Measurements from ENCODE around the gene ST3GAL4. TPM values are rescaled to one million over a fixed set of nuclear protein-coding genes. Genes with fewer than 3 reads are reported as not detected.

The ST3GAL4 gene
- total RNA-seq, 1 experiment from 2014 or later = 13.6 TPM

DNA sequence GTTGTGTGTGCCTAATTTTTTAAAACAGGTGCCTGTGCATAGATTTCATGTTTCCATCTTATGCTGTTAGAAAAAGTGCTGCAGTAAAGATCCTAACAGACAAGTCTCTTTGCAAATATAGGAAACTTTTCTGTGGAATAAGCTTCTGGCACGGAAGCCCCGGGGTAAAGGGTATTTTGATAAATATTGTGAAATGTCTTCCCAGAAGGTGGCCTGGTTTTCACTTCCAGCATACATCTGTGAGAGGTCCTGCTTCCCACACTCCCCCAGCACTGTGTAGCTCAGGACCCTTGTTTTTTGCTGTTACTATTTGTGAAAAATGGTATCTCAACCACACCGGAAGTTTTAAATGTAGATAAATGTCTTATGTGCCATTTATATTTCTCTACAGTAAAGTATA lies 14.5 kb downstream of the ST3GAL4 start:
- Histone ChIP-seq H4K20me1 (ENCODE audit: control insufficient read depth, insufficient read depth, insufficient read length) (no peaks in the 10 kb centered on the region), H3K56ac (ENCODE audit: insufficient read length, low read depth, low read length) (no peak overlapping the region), H4K5ac (ENCODE audit: insufficient read length, low read depth, low read length) (no peak overlapping the region), H3K23me2 (ENCODE audit: insufficient read length, low read depth, low read length, poor library complexity, severe bottlenecking) (no peaks in the 10 kb centered on the region), H3K9me3 (ENCODE audit: control insufficient read depth, low read depth, low read length) (no peaks in the 10 kb centered on the region), H3T11ph (ENCODE audit: low read length) (no peak overlapping the region), H4K8ac (replicated peaks; ENCODE audit: insufficient read length, low read depth, low read length) (no peak overlapping the region), H3K4ac (ENCODE audit: low read depth, low read length) (no peak overlapping the region), H3K23ac (ENCODE audit: insufficient read length, low read depth, low read length) (no peak overlapping the region), H2AK5ac (ENCODE audit: insufficient read length, low read length) (no peak overlapping the region), H2BK120ac (ENCODE audit: low read depth, low read length, poor library complexity, severe bottlenecking) (no peak overlapping the region), H3K27me3 (ENCODE audit: insufficient read depth, low read length) (no peaks in the 10 kb centered on the region), H3K27ac (ENCODE audit: insufficient read length, low read depth, low read length) (no peak overlapping the region), H3K9ac (ENCODE audit: extremely low read depth, insufficient read length, low read length) (no peak overlapping the region), H3K18ac (ENCODE audit: insufficient read length, low read depth, low read length) (no peak overlapping the region), H2BK5ac (ENCODE audit: insufficient read length, low read length) (no peak overlapping the region), H3K79me1 (ENCODE audit: insufficient read depth, low read depth, low read length, poor library complexity, severe bottlenecking) (no peaks in the 10 kb centered on the region), H3K79me2 (ENCODE audit: insufficient read depth, low read length) (no peaks in the 10 kb centered on the region), H3K14ac (ENCODE audit: insufficient read depth, low read length) (no peak overlapping the region), H2AFZ (ENCODE audit: low read length) (no peak overlapping the region), H3K4me2 (ENCODE audit: insufficient read depth, insufficient read length, low read length) (no peak overlapping the region), H2BK20ac (ENCODE audit: low read depth, low read length, poor library complexity, severe bottlenecking) (no peak overlapping the region), H2BK12ac (ENCODE audit: insufficient read length, low read depth, low read length) (no peak overlapping the region), H2BK15ac (ENCODE audit: low read depth, low read length) (no peak overlapping the region), H3K4me1 (ENCODE audit: insufficient read depth, low read length) (no peaks in the 10 kb centered on the region; the same call in 1 of the 2 replicates), H4K91ac (ENCODE audit: insufficient read length, low read depth, low read length) (no peak overlapping the region)
- Mint-ChIP-seq H3K4me1 (peaks cover 18 to 40% of the 10 kb centered on the region in 2 experiments), H3K4me3 (no peak overlapping the region), H3K27ac (no peak overlapping the region), H3K27me3 (ENCODE audit: low read depth) (no peaks in the 10 kb centered on the region; the same call in 1 of the 2 replicates), H3K36me3 (ENCODE audit: insufficient read depth in 1 of 3, low read depth in 3 of 3) (no peaks in the 10 kb centered on the region), H3K9me3 (no peaks in the 10 kb centered on the region)
- no CpG with 5 or more reads among the region's 3 CpGs for WGBS (ENCODE audit: extremely low coverage, insufficient read length, low lambda C conversion rate)
- DNase-seq = no peak
- TF ChIP-seq, protein P1, sequence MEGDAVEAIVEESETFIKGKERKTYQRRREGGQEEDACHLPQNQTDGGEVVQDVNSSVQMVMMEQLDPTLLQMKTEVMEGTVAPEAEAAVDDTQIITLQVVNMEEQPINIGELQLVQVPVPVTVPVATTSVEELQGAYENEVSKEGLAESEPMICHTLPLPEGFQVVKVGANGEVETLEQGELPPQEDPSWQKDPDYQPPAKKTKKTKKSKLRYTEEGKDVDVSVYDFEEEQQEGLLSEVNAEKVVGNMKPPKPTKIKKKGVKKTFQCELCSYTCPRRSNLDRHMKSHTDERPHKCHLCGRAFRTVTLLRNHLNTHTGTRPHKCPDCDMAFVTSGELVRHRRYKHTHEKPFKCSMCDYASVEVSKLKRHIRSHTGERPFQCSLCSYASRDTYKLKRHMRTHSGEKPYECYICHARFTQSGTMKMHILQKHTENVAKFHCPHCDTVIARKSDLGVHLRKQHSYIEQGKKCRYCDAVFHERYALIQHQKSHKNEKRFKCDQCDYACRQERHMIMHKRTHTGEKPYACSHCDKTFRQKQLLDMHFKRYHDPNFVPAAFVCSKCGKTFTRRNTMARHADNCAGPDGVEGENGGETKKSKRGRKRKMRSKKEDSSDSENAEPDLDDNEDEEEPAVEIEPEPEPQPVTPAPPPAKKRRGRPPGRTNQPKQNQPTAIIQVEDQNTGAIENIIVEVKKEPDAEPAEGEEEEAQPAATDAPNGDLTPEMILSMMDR (conservative IDR thresholded peaks at IDR 0.05) = no peak

All from H9 (cell line).